HG03521 (cell line): ENCODE data around the gene CRACR2A.

Experiments
- ATAC-seq: cut with Tn5 transposase; IDR thresholded peaks from one replicate; pipeline ENCODE4 v1.9.1; 2021; ENCODE audit warnings: mild to moderate bottlenecking, moderate library complexity; ENCODE audit not compliant: unreplicated experiment

CRACR2A gene

GRCh38 chr12:3725388-3726115 lies 27.4 kb downstream of the CRACR2A start:
- ATAC-seq, result no peak

DNA sequence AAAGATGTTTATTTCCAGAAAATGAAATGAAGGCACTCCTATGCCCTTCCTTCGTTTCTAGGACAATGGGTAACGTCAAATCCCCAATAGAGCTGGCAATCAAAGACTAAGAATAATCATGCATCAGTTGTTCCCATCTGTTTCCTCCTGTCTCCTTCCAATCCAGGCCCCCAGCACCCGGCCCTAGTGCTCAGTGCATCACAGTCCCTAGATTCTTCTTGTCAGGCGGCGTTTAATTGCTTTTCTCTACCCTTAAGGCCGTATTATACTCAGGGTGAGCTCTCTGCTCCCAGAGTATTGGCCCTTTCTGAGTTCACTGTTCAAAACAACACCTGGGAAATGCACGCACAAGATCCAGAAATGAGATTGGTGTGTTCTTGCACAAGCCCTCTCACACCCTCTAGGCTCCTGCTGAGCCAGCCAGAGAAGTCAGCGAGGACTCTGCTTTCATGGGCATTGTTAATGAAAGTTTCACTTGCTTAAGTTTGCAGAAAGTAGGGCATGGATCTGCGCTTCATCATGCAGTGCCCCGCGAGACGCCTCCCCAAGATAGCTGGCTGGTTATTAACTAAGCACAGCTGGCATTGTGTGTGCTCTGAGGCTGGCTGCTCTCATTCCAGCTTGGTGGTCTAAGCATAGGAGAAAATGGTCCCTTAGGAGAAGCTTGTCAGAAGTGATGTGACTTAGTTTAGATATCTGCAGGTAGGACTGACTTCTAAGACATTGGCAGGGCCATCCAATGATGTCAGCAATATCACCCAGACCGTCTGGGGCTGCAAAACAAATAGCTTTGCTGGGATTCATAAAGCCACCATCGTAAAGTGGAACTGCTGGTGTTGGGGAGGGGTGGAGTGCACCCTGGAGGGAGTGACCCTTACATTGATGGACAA lies 28.7 kb downstream of the CRACR2A start:
- ATAC-seq, result no peak

DNA sequence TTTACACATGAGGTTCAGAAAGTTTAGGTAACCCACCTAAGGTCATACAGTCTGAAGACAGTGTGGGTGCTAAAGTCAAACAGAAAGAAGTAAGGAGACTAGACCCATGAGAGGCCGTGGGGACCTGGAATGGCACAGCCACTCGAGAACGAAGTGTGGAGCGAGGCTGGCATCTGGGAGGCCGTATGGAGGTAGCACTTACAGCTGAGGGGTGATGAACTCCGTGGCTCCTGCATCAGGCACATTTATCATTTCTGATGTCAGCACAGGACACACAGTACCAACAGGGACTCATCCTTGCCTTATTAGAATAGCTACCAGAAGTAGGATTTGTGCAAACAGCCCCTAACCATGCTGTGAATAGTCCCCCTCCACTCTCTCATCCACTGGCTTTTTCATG lies 30.5 kb downstream of the CRACR2A start:
- ATAC-seq, result no peak

- no peak for ATAC-seq
Observed at GRCh38 chr12:3720772-3721171, 32.1 kb downstream of the CRACR2A start.

DNA sequence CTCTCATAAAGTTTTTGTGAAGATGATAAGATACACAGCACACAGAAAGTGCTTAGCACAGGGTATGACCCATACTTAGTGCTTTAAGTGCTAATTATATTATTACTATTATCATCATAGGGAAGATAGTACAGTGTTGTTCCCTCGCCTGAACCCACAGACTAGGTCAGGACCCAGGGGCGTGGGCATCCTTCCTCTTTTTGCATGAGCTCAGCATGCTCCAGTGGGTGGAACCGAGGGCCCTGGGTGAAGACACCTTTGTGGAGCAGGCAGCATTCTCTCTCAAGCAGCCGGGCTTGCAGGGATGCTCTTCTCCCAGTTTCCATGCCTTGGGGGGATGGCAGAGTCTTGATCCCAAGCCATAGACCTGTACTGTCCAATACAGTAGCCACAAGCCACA lies 34.8 kb downstream of the CRACR2A start:
- ATAC-seq, result no peak

DNA sequence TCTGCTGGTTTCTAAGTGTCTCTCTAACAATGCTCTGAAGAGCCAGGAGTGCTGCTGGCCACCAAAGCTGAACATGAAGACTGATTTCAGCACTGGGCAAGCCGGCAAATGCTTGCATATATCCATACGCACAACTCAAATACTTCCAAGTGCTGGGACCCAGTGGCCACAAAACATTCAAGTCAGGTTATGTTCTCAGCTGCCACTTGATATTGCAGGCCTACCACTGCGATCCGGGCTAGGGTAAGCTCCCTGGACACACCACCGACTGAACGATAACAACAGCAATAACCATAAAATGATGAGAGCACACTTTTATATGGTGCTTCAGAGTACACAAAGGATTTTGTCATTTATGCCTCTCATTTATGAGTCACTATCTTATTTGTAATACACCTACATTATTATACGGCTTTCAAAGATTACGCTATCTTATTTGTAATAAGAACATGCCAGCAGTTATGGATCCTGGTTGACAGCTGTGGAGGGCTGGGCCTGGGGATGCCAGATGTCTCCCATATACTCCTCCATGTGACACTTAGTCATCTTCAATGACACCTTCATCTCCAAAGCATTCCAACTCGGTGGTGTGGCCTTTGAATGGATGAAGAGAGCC lies 35.5 kb downstream of the CRACR2A start:
- ATAC-seq, result no peak

DNA sequence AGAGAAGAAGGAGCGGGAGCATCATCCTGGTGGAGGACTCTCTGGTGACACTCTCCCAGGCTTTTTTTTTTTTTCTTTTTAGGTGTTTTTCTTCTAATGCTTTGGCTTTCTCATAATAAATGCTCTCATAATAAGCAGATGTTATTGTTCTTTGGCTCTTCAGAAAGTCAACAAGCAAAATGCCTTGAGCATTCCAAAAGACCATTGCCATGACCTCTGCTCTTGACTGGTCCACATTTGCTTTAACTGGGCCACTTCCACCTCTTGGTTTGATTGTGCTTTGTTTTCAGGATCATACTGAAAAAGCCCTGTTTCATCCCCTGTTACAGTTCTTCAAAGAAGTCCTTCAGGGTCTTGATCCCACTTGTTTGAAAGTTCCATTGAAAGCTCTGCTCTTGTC lies 36.9 kb downstream of the CRACR2A start:
- ATAC-seq, result no peak

- ATAC-seq, result no peak
Observed at GRCh38 chr12:3713947-3714346, 39.0 kb downstream of the CRACR2A start.

DNA sequence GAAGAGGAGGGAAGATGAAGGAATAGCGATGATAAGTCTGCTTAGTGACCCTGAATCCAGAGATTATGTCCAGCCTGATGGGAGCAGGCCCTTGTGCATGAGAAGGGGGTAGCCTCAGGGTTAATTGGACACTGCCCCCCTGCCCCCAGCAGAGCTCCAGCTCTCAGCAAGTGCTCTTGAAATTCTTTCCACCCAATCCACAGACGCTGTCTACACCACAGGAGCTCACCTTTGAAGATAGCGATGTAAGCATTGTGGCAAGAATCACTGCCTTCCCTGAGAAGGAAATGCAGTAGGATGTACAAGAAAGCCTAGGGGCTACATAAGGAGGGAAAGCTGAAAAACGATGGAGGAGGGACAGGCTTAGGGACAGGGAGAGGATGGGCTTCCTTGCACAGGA lies 39.4 kb downstream of the CRACR2A start:
- no peak for ATAC-seq

DNA sequence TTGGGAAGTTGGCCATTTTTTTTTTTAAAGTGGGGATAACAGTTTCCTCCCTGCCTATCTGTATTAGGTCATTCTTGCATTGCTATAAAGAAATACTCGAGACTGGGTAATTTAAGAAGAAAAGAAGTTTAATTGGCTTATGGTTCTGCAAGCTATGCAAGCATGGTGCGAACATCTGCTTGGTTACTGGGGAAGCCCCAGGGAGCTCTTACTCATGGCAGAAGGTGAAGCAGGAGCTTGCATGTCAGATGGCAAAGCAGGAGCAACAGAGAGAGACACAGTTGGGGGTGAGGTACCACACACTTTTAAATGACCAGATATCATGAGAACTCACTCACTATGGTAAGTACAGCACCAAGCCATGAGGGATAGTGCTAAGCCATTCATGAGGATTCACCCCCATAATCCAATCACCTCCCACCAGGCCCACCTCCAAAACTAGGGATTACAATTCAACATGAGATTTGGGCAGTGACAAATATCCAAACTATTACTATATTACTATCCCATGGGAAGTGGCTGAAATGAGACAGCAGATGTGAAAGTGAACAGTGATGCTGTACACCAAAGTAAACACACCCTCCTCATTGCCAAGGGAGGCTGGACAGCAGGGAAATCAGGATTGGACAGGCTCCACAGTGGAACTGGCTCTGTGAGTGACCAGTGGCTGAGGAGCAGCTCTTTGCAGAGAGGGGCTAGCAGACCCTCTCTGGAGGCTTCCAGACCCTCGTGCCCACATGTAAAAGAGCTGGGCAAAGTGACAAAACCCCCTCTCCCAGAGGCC lies 40.5 kb downstream of the CRACR2A start:
- ATAC-seq, result no peak

DNA sequence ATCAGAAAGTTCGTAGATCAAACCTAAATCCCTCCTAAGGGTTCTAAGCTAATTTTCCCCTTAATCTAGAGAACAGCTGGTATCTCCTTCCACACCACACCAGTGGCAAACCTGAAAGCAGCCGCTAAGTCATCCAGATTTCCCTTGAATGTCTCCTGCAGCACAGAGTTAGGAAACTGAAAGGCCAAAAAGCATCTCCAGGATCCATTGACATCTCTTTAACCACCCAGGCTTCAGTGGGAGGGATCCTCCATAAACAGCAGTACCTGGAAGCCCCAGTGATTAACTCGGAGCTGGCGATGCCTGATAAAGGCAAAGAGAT lies 47.6 kb downstream of the CRACR2A start:
- no peak for ATAC-seq

GRCh38 chr12:3704512-3705353 lies 48.2 kb downstream of the CRACR2A start:
- ATAC-seq, result no peak

DNA sequence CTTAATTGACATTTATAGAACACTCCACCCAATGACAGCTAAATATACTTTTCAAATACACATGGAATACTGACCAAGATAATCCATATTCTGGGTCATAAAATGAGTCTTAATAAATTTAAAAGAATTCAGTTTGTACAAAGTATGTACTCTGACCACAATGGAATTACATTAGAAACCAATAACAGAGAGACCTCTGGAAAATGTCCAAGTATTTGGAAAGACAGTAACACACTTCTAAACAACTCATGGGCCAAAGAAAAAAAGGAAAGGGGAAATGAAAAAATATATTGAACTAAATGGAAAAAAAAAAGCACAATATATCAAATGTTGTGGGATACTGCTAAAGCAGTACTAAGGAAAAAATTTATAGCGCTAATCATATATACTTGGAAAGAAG lies 52.0 kb downstream of the CRACR2A start:
- no peak for ATAC-seq

DNA sequence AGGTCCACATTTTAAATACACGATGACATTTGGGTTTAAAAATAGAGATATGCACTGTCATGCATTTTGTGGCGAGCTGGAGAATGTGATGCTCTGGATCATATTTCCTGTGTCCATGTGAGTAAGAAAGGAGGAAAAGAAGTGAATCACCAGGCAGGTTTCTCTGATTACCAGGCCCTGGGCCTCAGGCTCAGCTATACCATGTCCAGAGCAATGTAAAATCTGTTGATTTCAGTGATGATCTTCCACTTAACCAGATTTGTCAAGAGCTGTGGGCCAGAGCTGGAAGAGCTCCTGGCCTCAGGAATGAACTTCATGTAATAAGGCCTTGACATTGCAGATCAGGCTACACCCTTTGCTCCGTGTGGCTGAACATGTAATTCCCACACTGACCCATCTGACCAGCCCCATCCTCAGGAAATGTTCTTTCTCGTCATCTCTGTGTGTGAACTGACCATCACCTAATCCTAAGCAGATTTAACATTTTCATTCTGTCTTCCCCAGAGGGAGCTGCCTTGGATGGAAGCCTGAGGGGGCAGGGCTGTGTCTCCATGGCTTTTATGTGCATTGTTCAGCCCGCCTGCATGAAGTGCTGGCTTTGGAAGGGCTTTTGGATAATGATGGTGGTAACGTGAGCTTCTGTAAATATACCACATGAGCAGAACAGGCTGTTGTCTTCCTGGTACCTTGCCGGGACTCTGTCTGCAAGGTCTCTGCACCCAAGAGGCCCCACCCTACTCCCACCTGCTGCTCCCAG lies 54.5 kb downstream of the CRACR2A start:
- no peak for ATAC-seq

- ATAC-seq, result no peak
Observed at GRCh38 chr12:3697311-3697870, 55.5 kb downstream of the CRACR2A start.

- ATAC-seq, result no peak
Observed at GRCh38 chr12:3694673-3695072, 58.2 kb downstream of the CRACR2A start.

DNA sequence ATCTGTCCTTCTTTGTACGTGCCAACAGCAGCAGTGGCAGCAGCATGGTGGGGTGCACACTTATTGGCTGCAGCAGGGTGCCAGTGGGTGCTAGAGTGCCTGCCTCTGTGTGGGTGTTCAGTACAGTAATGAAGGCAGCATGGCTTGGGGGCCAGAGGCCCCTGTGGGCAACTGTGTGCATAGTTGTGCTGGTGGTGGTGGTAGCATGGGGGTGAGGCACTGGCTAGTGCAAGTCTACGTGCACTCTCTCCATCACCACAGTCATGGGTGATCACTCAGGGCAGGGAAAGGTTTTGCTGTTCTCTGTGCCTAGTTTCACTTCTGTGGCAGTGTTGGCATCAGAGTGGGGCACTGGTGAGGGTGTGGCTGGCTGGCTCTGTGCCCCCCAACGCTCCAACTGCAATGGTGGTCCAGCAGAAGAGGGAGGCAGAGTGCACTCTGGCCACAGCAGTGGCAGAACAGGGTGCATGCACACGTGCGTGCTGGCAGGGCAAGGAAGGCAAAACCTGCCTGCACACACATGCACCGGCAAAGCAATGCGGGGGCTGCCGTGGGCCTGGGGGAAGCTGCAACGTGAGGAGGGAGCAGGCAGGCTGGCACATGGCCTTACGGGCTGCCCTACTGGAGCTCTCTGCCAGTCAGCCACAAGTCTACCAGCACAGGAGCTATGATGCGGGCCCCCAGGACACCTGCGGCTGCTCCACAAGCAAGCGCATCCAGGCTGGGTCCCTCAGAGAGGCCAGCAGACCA lies 60.1 kb downstream of the CRACR2A start:
- ATAC-seq, result no peak

GRCh38 chr12:3686463-3686862 lies 66.4 kb downstream of the CRACR2A start:
- no peak for ATAC-seq

DNA sequence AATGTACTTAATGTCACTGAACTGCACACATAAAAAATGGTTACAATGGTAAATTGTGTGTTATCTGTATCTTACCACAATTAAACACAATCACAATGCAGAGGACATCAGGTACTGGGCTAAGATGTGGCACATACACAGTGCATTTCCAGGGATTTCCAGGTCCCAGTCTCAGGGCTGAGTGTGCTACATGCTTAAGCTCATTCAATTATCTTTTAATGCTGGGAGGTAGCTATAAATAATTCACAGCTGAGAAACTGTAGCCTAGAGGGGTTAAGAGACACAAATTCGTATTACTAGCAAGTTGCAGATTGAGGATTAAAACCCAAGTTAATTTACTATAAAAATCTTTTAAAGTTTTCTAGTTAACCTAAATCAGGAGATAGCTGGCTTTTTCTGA lies 67.1 kb downstream of the CRACR2A start:
- ATAC-seq, result no peak
